NCI-H1436 (cell line): ENCODE results near the gene ZCCHC7.

Experiments
- DNase-seq: peaks from one replicate; lab custom pipeline; 2025; lab: John Stamatoyannopoulos, UW

Gene ZCCHC7

DNA sequence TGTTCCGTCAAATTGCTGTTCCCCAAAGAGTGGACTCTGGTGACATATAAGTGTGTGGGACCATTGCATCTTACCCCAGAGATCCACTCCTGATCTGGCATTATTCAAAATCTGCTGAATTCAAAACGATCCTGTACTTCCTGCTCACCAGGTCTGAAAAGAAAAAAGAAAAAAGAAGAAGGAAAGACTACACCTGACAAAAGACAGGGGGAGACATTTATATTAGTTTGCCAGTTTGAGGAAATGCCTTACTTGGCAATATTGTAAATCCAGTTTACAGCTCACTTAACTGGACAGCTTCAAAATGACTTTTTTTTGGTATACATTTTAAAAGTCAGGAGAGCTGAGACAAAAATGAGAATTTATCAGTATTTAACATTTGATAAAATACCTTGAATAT, 287.1 kb downstream of the ZCCHC7 start:
- no peak for DNase-seq
